CD4-positive, alpha-beta T cell treated with Interleukin-17A for 4 hours (primary cell): ENCODE results near the gene PRDX1.
"Not testable (repeated sequence)": the region's sequence is repeated elsewhere in the genome, so short reads cannot be mapped to it uniquely, and the experiment has no call there.

Source experiments
- DNase-seq: peaks from one replicate; pipeline ENCODE4 v3.0.0-alpha.2; 2020; ENCODE audit warnings: mixed read lengths

Gene PRDX1

GRCh38 chr1:45503462-45504360 lies 18.0 kb downstream of the PRDX1 start:
- no peak for DNase-seq

- DNase-seq, result no peak
Measured at GRCh38 chr1:45501505-45501859, 20.2 kb downstream of the PRDX1 start.

GRCh38 chr1:45499415-45499769 lies 22.3 kb downstream of the PRDX1 start:
- peak; percentile 21 for DNase-seq

- no peak for DNase-seq
Measured at GRCh38 chr1:45498279-45498678, 23.4 kb downstream of the PRDX1 start.

GRCh38 chr1:45493116-45493697 lies 28.5 kb downstream of the PRDX1 start:
- peak; percentile 72 for DNase-seq

- no peak for DNase-seq
Measured at GRCh38 chr1:45492691-45493090, 29.0 kb downstream of the PRDX1 start.

- no peak for DNase-seq
Measured at GRCh38 chr1:45491487-45492260, 30.0 kb downstream of the PRDX1 start.

- peak; percentile 96 for DNase-seq
Measured at GRCh38 chr1:45490626-45491486, 30.8 kb downstream of the PRDX1 start, which contains the start of gene TESK2. TESK2 (minus strand) TSS chr1:45491163; CDS start chr1:45457785, 33,378 bp downstream.

GRCh38 chr1:45490121-45490625 lies 31.5 kb downstream of the PRDX1 start:
- no peak for DNase-seq

- not testable (repeated sequence) for DNase-seq
Measured at GRCh38 chr1:45489379-45489778, 32.3 kb downstream of the PRDX1 start.

GRCh38 chr1:45488666-45489377 lies 32.9 kb downstream of the PRDX1 start:
- no peak for DNase-seq

GRCh38 chr1:45485949-45486348 lies 35.7 kb downstream of the PRDX1 start:
- DNase-seq, result no peak

- DNase-seq, result no peak
Measured at GRCh38 chr1:45479039-45479748, 42.5 kb downstream of the PRDX1 start.

- no peak for DNase-seq
Measured at GRCh38 chr1:45478121-45478814, 43.4 kb downstream of the PRDX1 start.

GRCh38 chr1:45477646-45478045 lies 44.0 kb downstream of the PRDX1 start:
- DNase-seq, result no peak

GRCh38 chr1:45474194-45474593 lies 47.5 kb downstream of the PRDX1 start:
- not testable (repeated sequence) for DNase-seq

- no peak for DNase-seq
Measured at GRCh38 chr1:45473302-45473701, 48.4 kb downstream of the PRDX1 start.

GRCh38 chr1:45470306-45470798 lies 51.3 kb downstream of the PRDX1 start:
- DNase-seq, result no peak

- DNase-seq, result not testable (repeated sequence)
Measured at GRCh38 chr1:45467353-45467752, 54.3 kb downstream of the PRDX1 start.

GRCh38 chr1:45465277-45465676 lies 56.4 kb downstream of the PRDX1 start:
- no peak for DNase-seq
